ENCODE measurements around the gene ADARB2.

GRCh38 chr10:1615186-1615954, 122.0 kb downstream of the ADARB2 start:
- TF ChIP-seq ELF4 (IDR thresholded peaks at IDR 0.05), result no peak
- no peak for TF ChIP-seq LEF1 (IDR thresholded peaks at IDR 0.05; ENCODE audit: borderline replicate concordance)
- TF ChIP-seq ARNT (IDR thresholded peaks at IDR 0.05), result no peak
- TF ChIP-seq FOXK2 (IDR thresholded peaks at IDR 0.05), result no peak
- no peak for TF ChIP-seq BHLHE40 (IDR thresholded peaks at IDR 0.05; ENCODE audit: borderline replicate concordance)
- no peak for TF ChIP-seq NFRKB (IDR thresholded peaks at IDR 0.05)
- no peak for TF ChIP-seq TARDBP (IDR thresholded peaks at IDR 0.05)
- TF ChIP-seq HDGF (IDR thresholded peaks at IDR 0.05; ENCODE audit: borderline replicate concordance), result no peak
- TF ChIP-seq FOXM1 (IDR thresholded peaks at IDR 0.05; ENCODE audit: borderline replicate concordance), result no peak
- no peak for TF ChIP-seq ZNF384 (IDR thresholded peaks at IDR 0.05)
- TF ChIP-seq SUZ12 (IDR thresholded peaks at IDR 0.05), result no peak

All from HEK293T (cell line).